ENCODE results near the gene SNAPC2. TPM values are rescaled to one million over a fixed set of nuclear protein-coding genes. Genes with fewer than 3 reads are reported as not detected.

The SNAPC2 gene
- polyA plus RNA-seq, 1 donor (not counting 4 experiments of a cell fraction or from before 2014, with no cell fraction given) = 10.7 TPM

- Histone ChIP-seq H3K27me3 (ENCODE audit: control insufficient read depth, extremely low read depth, insufficient read depth, low read length) (no peaks in the 10 kb centered on the region), H3K4me2 (ENCODE audit: control insufficient read depth, extremely low read depth, insufficient read depth, low read depth, low read length) (peak overlapping the region; percentile 70), H3K36me3 (ENCODE audit: control insufficient read depth in 2 of 2, extremely low read depth in 1 of 2, insufficient read depth in 2 of 2, low read length in 2 of 2) (peaks cover 9 to 14% of the 10 kb centered on the region in 2 experiments), H3K27ac (ENCODE audit: control insufficient read depth, insufficient read depth, low read length) (peak overlapping the region; percentile 95), H2AFZ (ENCODE audit: control insufficient read depth, low read length) (no peak overlapping the region), H3K4me3 (ENCODE audit: control insufficient read depth in 2 of 3, extremely low read depth in 1 of 3, insufficient read depth in 2 of 3, low read depth in 1 of 3, low read length in 3 of 3) (no peak overlapping the region), H3K9me3 (ENCODE audit: control insufficient read depth, low read depth, low read length) (no peaks in the 10 kb centered on the region), H3K9ac (ENCODE audit: control insufficient read depth, extremely low read depth, insufficient read depth, low read length) (peak overlapping the region; percentile 67), H3K4me1 (ENCODE audit: control insufficient read depth, extremely low read depth, insufficient read depth, low read length) (peaks cover 55% of the 10 kb centered on the region), H4K20me1 (ENCODE audit: control insufficient read depth, extremely low read depth, insufficient read depth, low read length) (no peaks in the 10 kb centered on the region), H3K79me2 (ENCODE audit: control insufficient read depth, insufficient read depth, low read length) (peaks cover 15% of the 10 kb centered on the region), H3K9me1 (ENCODE audit: control insufficient read depth, extremely low read depth, insufficient read depth, low read length) (peaks cover 2% of the 10 kb centered on the region)
- TF ChIP-seq EZH2 (IDR thresholded peaks at IDR 0.05; ENCODE audit: low read length) (no peak), CTCF (optimal IDR thresholded peaks at IDR 0.05 in 1 of 3, IDR thresholded peaks at IDR 0.05 in 1 of 3, conservative IDR thresholded peaks at IDR 0.05 in 1 of 3; ENCODE audit: extremely low read depth in 1 of 3, insufficient read depth in 2 of 3, low read length in 3 of 3) (no peak)
- no peak for FAIRE-seq
- DNase-seq (ENCODE audit: low read depth, low spot score) = no peak
- dilution Hi-C loops (cut with MboI; ENCODE audit: extremely low pct_ligation_motif_present, low sequenced_read_pairs) = no loop called here
Measured at GRCh38 chr19:7899751-7900378, 20.3 kb upstream of the SNAPC2 start.

- peaks cover 3% of the 10 kb centered on the region for H3K9me1 ChIP-seq (ENCODE audit: control insufficient read depth, extremely low read depth, insufficient read depth, low read length)
- peaks cover 9 to 14% of the 10 kb centered on the region in 2 experiments for H3K36me3 ChIP-seq (ENCODE audit: control insufficient read depth in 2 of 2, extremely low read depth in 1 of 2, insufficient read depth in 2 of 2, low read length in 2 of 2)
- TF ChIP-seq EZH2 (IDR thresholded peaks at IDR 0.05; ENCODE audit: low read length) (no peak), CTCF (optimal IDR thresholded peaks at IDR 0.05 in 1 of 3, IDR thresholded peaks at IDR 0.05 in 1 of 3, conservative IDR thresholded peaks at IDR 0.05 in 1 of 3; ENCODE audit: extremely low read depth in 1 of 3, insufficient read depth in 2 of 3, low read length in 3 of 3) (no peak)
- peak overlapping the region; percentile 67 for H3K9ac ChIP-seq (ENCODE audit: control insufficient read depth, extremely low read depth, insufficient read depth, low read length)
- no peak overlapping the region for H3K4me3 ChIP-seq (ENCODE audit: control insufficient read depth in 2 of 3, extremely low read depth in 1 of 3, insufficient read depth in 2 of 3, low read depth in 1 of 3, low read length in 3 of 3)
- H3K79me2 ChIP-seq (ENCODE audit: control insufficient read depth, insufficient read depth, low read length) = peaks cover 21% of the 10 kb centered on the region
- peak overlapping the region; percentile 95 for H3K27ac ChIP-seq (ENCODE audit: control insufficient read depth, insufficient read depth, low read length)
- no peak for FAIRE-seq
- dilution Hi-C loops (cut with MboI; ENCODE audit: extremely low pct_ligation_motif_present, low sequenced_read_pairs) = no loop called here
- H3K4me1 ChIP-seq (ENCODE audit: control insufficient read depth, extremely low read depth, insufficient read depth, low read length) = peaks cover 54% of the 10 kb centered on the region
- H4K20me1 ChIP-seq (ENCODE audit: control insufficient read depth, extremely low read depth, insufficient read depth, low read length) = no peaks in the 10 kb centered on the region
- no peak for DNase-seq (ENCODE audit: low read depth, low spot score)
- peak overlapping the region; percentile 25 for H2AFZ ChIP-seq (ENCODE audit: control insufficient read depth, low read length)
- no peaks in the 10 kb centered on the region for H3K9me3 ChIP-seq (ENCODE audit: control insufficient read depth, low read depth, low read length)
- no peaks in the 10 kb centered on the region for H3K27me3 ChIP-seq (ENCODE audit: control insufficient read depth, extremely low read depth, insufficient read depth, low read length)
- H3K4me2 ChIP-seq (ENCODE audit: control insufficient read depth, extremely low read depth, insufficient read depth, low read depth, low read length) = peak overlapping the region; percentile 70
Measured at GRCh38 chr19:7900401-7900870, 19.7 kb upstream of the SNAPC2 start.

Measured in keratinocyte (primary cell).